ES-I3 (cell line): ENCODE results near the gene BACH1.

Source experiments
- H3K36me3 ChIP-seq: 2 replicates; pipeline ENCODE4 v1.6.1; 2013; ENCODE audit warnings: mild to moderate bottlenecking, low read length, control low read depth, moderate library complexity; ENCODE audit not compliant: insufficient read depth
- H3K4me1 ChIP-seq: 2 replicates; pipeline ENCODE4 v1.6.1; 2013; ENCODE audit warnings: mild to moderate bottlenecking, control low read depth, low read length; ENCODE audit not compliant: insufficient read depth
- H3K9ac ChIP-seq: 2 replicates; pipeline ENCODE4 v1.6.1; 2013; ENCODE audit warnings: low read depth, mild to moderate bottlenecking, low read length, moderate library complexity
- H3K9me3 ChIP-seq: 2 replicates; pipeline ENCODE4 v1.6.1; 2013; ENCODE audit warnings: mild to moderate bottlenecking, low read length, moderate library complexity; ENCODE audit not compliant: control insufficient read depth, insufficient read depth

The BACH1 gene

DNA sequence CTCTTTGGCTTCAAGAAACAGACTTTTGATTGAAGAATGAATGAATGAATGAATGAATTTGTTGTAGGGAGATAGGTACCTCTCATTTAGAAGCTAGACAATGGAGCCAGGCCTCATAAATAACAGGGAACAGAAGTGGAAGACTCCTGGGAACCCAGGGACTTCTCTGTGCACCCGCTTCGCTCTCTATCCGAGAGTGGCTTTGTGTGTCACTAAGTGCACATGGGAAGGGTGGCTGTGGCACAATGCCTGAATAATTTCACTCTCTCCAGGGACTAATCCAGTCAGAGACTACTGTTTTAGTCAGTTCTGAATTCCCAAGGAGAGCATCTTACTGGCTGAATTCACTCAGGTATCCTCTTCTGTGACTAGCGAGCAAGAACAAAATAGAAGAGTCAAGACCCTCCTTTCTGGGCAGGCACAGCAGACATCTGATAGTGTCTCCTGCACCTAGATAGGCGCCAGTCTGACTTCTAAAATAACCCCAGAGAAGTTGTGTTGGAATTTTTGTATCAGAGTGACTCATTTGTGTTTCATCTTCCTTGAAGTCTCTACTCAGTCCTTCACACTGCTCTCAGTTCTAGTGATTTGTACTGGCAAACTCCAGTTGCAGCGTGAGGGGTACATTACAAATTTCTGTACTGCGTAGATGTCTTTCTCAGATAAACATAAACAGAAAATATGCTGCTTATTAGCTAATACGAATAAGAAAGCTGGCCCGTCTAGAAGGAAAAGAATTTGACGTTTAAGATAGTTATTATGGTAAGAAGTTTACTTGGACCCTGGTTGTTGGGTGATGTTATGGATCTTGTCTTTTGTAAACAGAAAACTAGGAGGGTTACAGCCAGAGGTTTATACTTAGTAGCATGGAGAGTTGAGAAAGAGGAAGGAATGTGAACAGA is 34.0 kb downstream of the BACH1 start:
- Histone ChIP-seq H3K4me1 (no peaks in the 10 kb centered on the region), H3K9ac (no peak overlapping the region), H3K36me3 (peaks cover under 1% of the 10 kb centered on the region; the same call in 1 of the 2 replicates), H3K9me3 (no peaks in the 10 kb centered on the region)

DNA sequence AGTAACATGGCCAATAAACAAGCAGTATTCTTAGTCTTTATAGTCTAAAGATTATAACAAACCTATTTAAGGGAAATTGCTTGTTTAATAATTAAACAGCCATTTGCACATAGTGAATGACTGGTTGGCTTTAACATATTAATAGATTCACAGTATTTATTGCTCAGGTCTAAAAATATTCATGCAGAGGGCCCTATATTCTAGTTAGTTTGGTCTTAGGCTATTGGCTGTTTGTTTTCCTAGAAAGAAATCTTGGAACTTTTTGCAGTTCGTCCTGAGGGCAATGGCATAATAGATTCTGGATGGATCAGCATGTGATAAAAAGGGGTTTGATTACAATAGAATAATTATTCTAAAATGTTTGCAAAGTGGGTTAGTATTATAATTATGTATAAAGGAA is 34.7 kb downstream of the BACH1 start:
- no peaks in the 10 kb centered on the region for H3K9me3 ChIP-seq
- H3K9ac ChIP-seq, result no peak overlapping the region
- H3K4me1 ChIP-seq, result no peaks in the 10 kb centered on the region
- no peaks in the 10 kb centered on the region for H3K36me3 ChIP-seq

DNA sequence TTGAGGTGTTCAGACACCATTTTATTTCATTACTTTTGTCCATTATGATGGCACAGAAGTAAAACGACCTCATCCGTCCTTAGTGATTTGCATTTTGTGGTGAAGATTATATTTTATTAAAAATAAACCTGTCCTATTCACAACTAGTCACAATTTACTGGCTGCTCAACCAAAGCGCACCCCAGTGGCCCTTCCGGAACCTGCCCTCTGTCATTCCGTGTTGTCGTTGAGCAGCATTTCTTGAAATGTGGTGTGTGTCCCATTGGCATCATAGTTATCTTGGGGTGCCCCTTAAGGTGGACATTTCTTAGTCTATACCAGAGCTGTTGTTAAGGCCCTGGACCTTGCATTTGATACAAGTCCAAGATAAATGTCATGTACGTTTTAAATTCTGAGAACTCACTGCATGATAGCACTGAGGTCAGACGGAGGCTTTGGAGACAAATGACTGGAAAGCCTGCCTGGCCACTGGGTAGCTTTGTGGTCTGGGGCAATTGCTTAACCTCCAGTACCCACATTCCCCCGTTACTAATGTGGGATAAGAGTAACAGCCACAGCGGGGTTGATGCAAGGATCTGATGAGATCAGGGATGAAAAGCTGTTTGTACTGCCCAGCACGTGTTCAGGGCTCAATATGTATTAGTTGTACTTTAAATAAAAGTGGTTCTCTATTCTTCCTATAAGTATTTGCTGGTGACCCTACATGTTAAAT is 36.2 kb downstream of the BACH1 start:
- Histone ChIP-seq H3K9me3 (no peaks in the 10 kb centered on the region), H3K36me3 (no peaks in the 10 kb centered on the region), H3K4me1 (no peaks in the 10 kb centered on the region), H3K9ac (no peak overlapping the region)

DNA sequence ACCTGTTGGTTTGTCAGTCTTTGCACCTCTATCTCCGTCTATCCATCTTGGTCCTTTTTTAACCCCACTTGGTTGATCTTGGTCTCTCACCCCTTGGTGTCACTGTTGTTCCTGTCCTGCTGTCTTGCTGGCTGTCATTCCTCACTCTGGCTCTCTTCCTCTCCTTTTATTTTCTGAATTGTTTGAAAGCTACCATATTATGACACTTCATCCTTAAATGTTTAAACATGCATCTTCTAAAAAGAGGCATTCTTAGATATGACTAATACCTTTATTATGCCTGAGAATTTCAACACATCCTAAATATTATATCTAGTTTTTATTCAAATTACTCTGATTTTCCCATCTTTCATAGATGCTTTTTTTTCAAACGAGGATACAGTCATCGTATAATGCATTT is 37.0 kb downstream of the BACH1 start:
- Histone ChIP-seq H3K9ac (no peak overlapping the region), H3K36me3 (no peaks in the 10 kb centered on the region), H3K9me3 (no peaks in the 10 kb centered on the region), H3K4me1 (no peaks in the 10 kb centered on the region)

DNA sequence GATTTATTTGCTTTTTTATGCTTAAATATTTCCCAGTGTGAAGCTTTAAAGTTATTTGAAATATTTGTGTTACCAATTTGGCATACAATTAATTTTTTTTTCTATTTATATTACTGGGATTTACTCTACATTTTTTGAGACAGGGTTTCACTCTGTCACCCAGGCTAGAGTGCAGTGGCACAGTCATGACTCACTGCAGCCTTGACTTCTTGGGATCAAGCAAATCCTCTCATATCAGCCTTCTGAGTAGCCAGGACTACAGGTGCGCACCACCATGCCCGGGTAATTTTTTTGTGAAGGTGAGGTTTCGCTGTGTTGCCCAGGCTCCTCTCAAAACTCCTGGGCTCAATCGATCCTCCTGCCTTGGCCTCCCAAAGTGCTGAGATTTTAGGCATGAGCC is 39.5 kb downstream of the BACH1 start:
- no peaks in the 10 kb centered on the region for H3K9me3 ChIP-seq
- H3K4me1 ChIP-seq, result no peaks in the 10 kb centered on the region
- no peak overlapping the region for H3K9ac ChIP-seq
- H3K36me3 ChIP-seq, result no peaks in the 10 kb centered on the region

DNA sequence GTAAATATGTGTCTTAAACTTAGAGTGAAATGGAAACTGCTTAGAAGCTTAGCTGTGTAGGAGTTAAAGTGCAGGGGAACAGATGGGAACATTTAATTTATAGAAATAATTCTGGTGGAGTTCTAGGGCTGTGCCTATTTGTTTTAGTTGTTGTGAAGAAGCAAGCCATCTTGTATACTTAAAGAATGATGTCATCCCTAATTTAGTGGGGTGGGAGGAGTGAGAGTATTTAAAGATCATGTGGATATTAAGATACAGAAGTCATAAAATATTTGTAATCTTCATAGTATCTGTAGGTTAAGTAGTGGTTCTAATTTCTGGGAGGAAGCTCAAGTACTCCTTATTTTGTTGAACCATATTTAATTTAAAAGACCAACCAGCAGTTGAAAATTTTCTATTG is 41.5 kb downstream of the BACH1 start:
- Histone ChIP-seq H3K4me1 (no peaks in the 10 kb centered on the region), H3K36me3 (no peaks in the 10 kb centered on the region), H3K9me3 (no peaks in the 10 kb centered on the region), H3K9ac (no peak overlapping the region)

DNA sequence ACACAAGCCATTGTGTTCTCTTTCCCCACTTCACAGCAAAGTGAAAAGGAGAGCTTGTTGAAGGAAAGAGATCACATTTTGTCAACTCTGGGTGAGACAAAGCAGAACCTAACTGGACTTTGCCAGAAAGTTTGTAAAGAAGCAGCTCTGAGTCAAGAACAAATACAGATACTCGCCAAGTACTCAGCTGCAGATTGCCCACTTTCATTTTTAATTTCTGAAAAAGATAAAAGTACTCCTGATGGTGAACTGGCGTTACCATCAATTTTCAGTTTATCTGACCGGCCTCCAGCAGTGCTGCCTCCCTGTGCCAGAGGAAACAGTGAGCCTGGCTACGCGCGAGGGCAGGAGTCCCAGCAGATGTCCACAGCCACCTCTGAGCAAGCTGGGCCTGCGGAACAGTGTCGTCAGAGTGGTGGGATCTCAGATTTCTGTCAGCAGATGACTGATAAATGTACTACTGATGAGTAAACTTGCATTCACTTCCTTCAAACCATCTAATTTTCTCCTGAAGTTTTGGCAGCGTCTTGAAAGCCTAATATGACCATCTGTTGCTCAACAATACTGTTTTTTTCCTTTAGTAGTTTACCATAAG is 43.7 kb downstream of the BACH1 start:
- H3K9ac ChIP-seq, result no peak overlapping the region
- H3K4me1 ChIP-seq, result no peaks in the 10 kb centered on the region
- H3K9me3 ChIP-seq, result no peaks in the 10 kb centered on the region
- H3K36me3 ChIP-seq, result no peaks in the 10 kb centered on the region

DNA sequence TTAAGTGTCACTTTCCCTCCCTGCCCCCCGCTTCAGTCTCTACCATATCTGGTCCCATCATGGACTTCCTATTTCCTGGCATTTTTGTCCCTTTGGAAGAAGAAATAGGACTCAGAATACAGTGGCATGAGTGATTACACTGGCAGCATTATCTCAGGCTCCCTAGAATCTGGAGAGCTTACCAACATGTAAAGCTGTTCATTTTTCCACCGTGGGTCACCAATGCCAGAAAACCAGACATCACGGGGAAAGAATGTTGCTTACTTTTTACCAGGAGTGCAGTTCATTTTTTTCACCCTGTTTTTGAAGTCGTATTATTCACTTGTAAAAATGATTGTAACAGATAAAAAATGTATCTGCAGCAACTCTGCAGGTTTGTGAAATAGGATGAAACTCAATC is 44.8 kb downstream of the BACH1 start:
- H3K4me1 ChIP-seq, result no peaks in the 10 kb centered on the region

DNA sequence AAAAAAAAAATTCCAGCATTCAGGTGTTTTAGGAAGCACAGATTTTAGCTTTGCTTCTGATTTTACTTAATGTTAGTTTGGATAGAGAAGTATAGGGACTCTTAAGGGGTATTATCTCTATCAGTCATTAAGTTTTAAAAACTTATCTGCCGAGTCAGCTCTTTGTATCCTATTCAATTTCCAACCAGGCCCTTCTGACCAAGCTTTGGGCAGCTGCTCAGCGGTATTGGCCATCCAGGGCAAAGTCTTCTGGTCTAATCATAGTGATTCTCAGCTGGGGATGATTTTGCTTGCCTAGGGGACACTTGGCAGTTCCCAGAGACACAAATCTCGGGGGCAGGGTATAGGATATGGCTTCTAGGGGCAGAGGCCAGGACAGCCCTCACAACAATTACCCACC is 47.6 kb downstream of the BACH1 start:
- no peaks in the 10 kb centered on the region for H3K4me1 ChIP-seq
- no peaks in the 10 kb centered on the region for H3K9me3 ChIP-seq
- H3K36me3 ChIP-seq, result no peaks in the 10 kb centered on the region
- H3K9ac ChIP-seq, result no peak overlapping the region

More for the DNA sequence above, 44.8 kb downstream of the BACH1 start:
- H3K9me3 ChIP-seq, result no peaks in the 10 kb centered on the region
- no peak overlapping the region for H3K9ac ChIP-seq
- no peaks in the 10 kb centered on the region for H3K36me3 ChIP-seq

DNA sequence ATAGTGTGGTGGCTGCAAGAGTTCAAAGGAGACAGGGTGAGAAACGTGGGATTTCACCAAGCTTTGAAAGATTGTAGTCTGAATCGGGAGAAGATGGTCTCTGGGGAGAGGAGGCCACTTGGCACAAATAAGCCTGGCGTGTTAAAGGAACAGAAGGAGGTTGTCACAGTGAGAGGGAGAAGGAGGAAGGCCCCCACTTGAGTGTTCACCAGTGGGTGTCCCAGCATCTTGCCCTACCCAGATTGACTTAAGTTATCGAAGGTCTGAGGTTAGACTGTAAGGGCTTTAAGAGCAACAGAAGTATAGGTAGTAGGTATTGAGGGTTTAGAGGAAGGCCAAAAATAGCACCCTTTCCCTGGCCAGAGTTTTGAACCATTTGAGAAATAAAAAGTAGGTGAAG is 48.0 kb downstream of the BACH1 start:
- Histone ChIP-seq H3K4me1 (no peaks in the 10 kb centered on the region), H3K9ac (no peak overlapping the region), H3K36me3 (no peaks in the 10 kb centered on the region), H3K9me3 (no peaks in the 10 kb centered on the region)

DNA sequence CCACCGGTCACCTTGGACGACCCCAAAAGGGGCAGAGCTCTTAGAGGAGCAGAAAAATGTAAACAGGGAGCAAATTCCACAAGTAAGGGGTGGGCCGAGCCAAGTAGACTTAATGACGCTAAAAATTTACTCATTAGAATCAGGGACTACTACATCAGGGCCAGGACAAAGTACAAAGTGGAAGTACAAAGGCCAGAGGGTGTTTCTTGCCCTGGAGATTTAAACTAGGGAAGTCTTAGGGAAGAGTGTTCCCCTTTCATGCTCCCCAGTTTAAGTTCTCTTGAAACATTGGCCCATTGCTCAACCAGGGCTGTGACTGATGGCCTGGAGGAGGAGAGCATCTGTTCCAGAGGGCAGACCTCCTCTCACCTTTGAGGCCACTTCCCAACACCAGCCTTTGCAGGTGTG is 48.6 kb downstream of the BACH1 start:
- Histone ChIP-seq H3K9me3 (no peaks in the 10 kb centered on the region), H3K9ac (no peak overlapping the region), H3K4me1 (no peaks in the 10 kb centered on the region), H3K36me3 (no peaks in the 10 kb centered on the region)

DNA sequence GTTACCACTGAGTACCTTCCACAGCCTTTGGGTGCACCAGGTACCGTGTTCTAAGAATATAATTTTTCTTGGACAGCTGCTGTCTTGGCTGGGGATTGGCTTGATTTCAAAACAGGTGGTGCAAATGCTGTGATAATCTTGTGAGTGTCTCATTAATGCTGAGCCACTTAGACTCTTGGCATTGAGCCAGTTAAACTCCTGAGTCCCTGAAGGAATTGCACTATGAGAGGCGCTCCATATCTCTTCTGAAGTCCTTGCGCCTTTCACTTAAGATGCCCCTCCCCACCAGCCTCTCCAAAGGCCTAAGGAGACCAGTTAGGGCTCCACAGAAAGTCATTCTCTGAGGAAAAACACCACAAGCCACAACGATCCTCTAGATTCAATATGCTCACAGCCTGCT is 51.0 kb downstream of the BACH1 start:
- H3K9ac ChIP-seq, result no peak overlapping the region

DNA sequence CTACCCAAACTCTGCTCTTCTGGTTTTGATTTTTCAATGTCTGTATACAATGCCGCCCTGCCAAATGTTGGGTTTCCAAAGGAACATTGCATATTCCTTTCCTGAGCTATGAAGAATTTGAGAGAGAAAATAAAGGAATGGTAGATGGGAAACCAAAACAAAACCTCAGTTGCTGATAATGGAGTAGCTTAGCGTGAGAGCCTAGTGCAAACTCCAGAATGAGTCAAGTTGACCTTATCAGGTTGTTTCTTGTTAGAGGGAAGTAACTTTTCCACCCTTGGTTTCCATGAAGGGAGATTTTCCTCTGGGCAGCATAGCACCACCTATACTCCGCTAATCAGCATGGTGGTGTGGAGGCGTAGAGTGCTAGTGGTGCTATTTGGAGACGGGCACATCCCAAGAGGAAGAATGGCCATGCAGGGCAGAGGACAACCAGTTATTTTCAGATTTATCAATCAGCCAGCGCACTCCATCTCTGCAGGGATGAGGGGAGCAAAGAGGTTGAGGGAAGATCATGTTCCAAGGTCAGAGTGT is 51.6 kb downstream of the BACH1 start:
- peaks cover 5% of the 10 kb centered on the region; the same call in 1 of the 2 replicates for H3K9me3 ChIP-seq
- H3K36me3 ChIP-seq, result no peaks in the 10 kb centered on the region
- H3K9ac ChIP-seq, result no peak overlapping the region
- H3K4me1 ChIP-seq, result no peaks in the 10 kb centered on the region

More for the DNA sequence above, 51.0 kb downstream of the BACH1 start:
- Histone ChIP-seq H3K4me1 (no peaks in the 10 kb centered on the region), H3K9me3 (peaks cover 2% of the 10 kb centered on the region; the same call in 1 of the 2 replicates), H3K36me3 (no peaks in the 10 kb centered on the region)

DNA sequence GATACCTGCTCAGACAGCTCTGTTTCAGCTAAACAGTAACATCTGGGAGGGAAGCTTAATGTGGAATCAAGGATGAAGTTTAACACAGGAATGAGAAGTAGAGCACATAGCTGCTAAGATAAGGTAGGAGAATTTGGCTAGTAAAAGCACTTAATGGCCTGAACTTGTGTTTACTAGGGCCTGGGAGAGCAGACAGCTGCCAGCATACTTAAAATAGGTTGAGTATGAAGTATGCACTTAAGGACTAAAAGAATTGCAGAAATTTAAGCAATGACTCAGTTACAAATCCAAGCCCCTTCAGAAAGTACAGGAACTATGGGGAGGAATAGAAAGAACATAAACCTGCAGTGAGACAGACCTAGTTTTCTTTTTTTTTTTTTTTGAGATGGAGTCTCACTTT is 53.0 kb downstream of the BACH1 start:
- Histone ChIP-seq H3K36me3 (no peaks in the 10 kb centered on the region), H3K4me1 (no peaks in the 10 kb centered on the region), H3K9ac (no peak overlapping the region), H3K9me3 (peaks cover 5% of the 10 kb centered on the region; the same call in 1 of the 2 replicates)
